ENCODE results near the gene PKD1L1.

DNA sequence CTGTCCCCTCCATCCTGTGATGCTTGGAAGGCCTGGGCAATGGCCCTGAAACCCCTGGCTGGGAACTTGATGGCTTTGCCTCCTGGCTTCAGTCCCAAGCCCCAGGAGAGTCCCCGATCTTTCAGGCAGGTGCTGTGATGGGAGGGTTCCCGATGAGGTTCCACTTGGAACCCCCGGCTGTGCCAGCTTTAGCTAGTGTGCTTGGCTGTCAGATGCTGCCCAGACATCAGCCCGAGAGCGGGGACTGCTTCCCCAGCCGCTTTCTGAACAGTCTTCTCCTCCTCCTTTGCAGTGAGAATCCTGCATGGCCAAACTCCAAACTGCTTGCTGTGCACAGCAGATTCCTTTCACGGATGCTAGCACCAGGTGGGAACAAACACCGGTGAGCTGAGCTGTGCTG is 58.1 kb downstream of the PKD1L1 start:
- TF ChIP-seq, protein P1, sequence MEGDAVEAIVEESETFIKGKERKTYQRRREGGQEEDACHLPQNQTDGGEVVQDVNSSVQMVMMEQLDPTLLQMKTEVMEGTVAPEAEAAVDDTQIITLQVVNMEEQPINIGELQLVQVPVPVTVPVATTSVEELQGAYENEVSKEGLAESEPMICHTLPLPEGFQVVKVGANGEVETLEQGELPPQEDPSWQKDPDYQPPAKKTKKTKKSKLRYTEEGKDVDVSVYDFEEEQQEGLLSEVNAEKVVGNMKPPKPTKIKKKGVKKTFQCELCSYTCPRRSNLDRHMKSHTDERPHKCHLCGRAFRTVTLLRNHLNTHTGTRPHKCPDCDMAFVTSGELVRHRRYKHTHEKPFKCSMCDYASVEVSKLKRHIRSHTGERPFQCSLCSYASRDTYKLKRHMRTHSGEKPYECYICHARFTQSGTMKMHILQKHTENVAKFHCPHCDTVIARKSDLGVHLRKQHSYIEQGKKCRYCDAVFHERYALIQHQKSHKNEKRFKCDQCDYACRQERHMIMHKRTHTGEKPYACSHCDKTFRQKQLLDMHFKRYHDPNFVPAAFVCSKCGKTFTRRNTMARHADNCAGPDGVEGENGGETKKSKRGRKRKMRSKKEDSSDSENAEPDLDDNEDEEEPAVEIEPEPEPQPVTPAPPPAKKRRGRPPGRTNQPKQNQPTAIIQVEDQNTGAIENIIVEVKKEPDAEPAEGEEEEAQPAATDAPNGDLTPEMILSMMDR (IDR thresholded peaks at IDR 0.05) = no peak
- no peak for TF ChIP-seq POLR2A (IDR thresholded peaks at IDR 0.05)
